Neural cell (in vitro differentiated cells): Measurements from ENCODE around the gene CLEC6A. TPM values are rescaled to one million over a fixed set of nuclear protein-coding genes. Genes with fewer than 3 reads are reported as not detected.
"Not testable (repeated sequence)": the region's sequence is repeated elsewhere in the genome, so short reads cannot be mapped to it uniquely, and the experiment has no call there.

Experiments
- H2AFZ ChIP-seq: fragments of 200-600, 300-800 bp; sonication (generic), shearing (Covaris generic); 2 replicates; pipeline ENCODE4 v1.6.0; 2014; ENCODE audit warnings: low read depth, mild to moderate bottlenecking, antibody characterized with exemption, low read length, moderate library complexity
- H3F3A ChIP-seq: fragments of 200-600 bp; shearing (Covaris generic); 2 replicates; pipeline ENCODE4 v1.6.1; 2016; ENCODE audit warnings: mild to moderate bottlenecking, moderate library complexity, mixed read lengths, antibody characterized with exemption, low read length; ENCODE audit not compliant: insufficient read depth, poor library complexity, severe bottlenecking
- H3K27ac ChIP-seq: fragments of 200-600, 300-800 bp; sonication (generic), shearing (Covaris generic); 2 replicates; pipeline ENCODE4 v1.5.1; 2014; ENCODE audit warnings: mild to moderate bottlenecking, low read length, moderate library complexity
- H3K27me3 ChIP-seq: fragments of 300-800, 200-600 bp; sonication (generic), shearing (Covaris generic); 2 replicates; pipeline ENCODE4 v1.6.0; 2014; ENCODE audit warnings: mild to moderate bottlenecking, low read depth, low read length, moderate library complexity; ENCODE audit not compliant: insufficient read depth
- H3K36me3 ChIP-seq: fragments of 300-800, 200-600 bp; sonication (generic), shearing (Covaris generic); 2 replicates; pipeline ENCODE4 v1.5.1; 2014; ENCODE audit warnings: mild to moderate bottlenecking, antibody characterized with exemption, low read length, moderate library complexity; ENCODE audit not compliant: insufficient read depth
- H3K4me2 ChIP-seq: fragments of 300-800, 200-600 bp; sonication (generic), shearing (Covaris generic); 2 replicates; pipeline ENCODE4 v1.6.0; 2014; ENCODE audit warnings: mild to moderate bottlenecking, low read length
- H3K4me3 ChIP-seq: fragments of 300-800, 200-600 bp; sonication (generic), shearing (Covaris generic); 2 replicates; pipeline ENCODE4 v1.5.1; 2014; ENCODE audit warnings: mild to moderate bottlenecking, low read length, moderate library complexity
- H3K79me2 ChIP-seq: fragments of 200-600 bp; shearing (Covaris generic); replicated peaks from 2 replicates; pipeline ENCODE4 v1.6.0; 2014; ENCODE audit warnings: mild to moderate bottlenecking, low read length, moderate library complexity; ENCODE audit not compliant: insufficient read depth
- H3K9ac ChIP-seq: fragments of 300-800, 200-600 bp; sonication (generic), shearing (Covaris generic); 2 replicates; pipeline ENCODE4 v1.6.1; 2016; ENCODE audit warnings: mild to moderate bottlenecking, low read length, mixed read lengths
- H3K9me2 ChIP-seq: fragments of 200-600 bp; shearing (Covaris generic); 2 replicates; pipeline ENCODE4 v1.6.1; 2016; ENCODE audit warnings: mild to moderate bottlenecking, low read length, mixed read lengths; ENCODE audit not compliant: insufficient read depth
- H3K9me3 ChIP-seq: fragments of 200-600, 300-800 bp; sonication (generic), shearing (Covaris generic); 2 replicates; pipeline ENCODE4 v1.6.1; 2016; ENCODE audit warnings: mild to moderate bottlenecking, mixed run types, low read length, moderate library complexity, mixed read lengths
- H4K20me1 ChIP-seq: fragments of 200-600 bp; shearing (Covaris generic); 2 replicates; pipeline ENCODE4 v1.6.1; 2016; ENCODE audit warnings: mild to moderate bottlenecking, mixed run types; ENCODE audit not compliant: insufficient read depth
- EP300 ChIP-seq: fragments of 450-650 bp; conservative IDR thresholded peaks from 2 replicates; pipeline ENCODE4 v1.6.1; 2014; ENCODE audit warnings: antibody characterized with exemption, mild to moderate bottlenecking, moderate library complexity; ENCODE audit not compliant: poor library complexity, severe bottlenecking
- EZH2 ChIP-seq: fragments of 200-600, 300-800 bp; shearing (Covaris generic), sonication (generic); IDR thresholded peaks from 2 replicates; pipeline ENCODE4 v1.6.1; 2014; ENCODE audit warnings: antibody characterized with exemption, low read length, borderline replicate concordance, mild to moderate bottlenecking; ENCODE audit not compliant: insufficient read depth, poor library complexity, severe bottlenecking
- MXI1 ChIP-seq: fragments of 450-650 bp; conservative IDR thresholded peaks from 2 replicates; pipeline ENCODE4 v1.6.1; 2014; ENCODE audit warnings: antibody characterized with exemption, mild to moderate bottlenecking; ENCODE audit not compliant: poor library complexity, severe bottlenecking
- POLR2AphosphoS5 ChIP-seq: IDR thresholded peaks from 2 replicates; pipeline ENCODE4 v1.6.1; 2012
- RAD21 ChIP-seq: fragments of 450-650 bp; conservative IDR thresholded peaks from 2 replicates; pipeline ENCODE4 v1.6.1; 2014; ENCODE audit warnings: antibody characterized with exemption, mild to moderate bottlenecking, moderate library complexity
- SMC3 ChIP-seq: fragments of 450-650 bp; conservative IDR thresholded peaks from 2 replicates; pipeline ENCODE4 v1.6.1; 2014; ENCODE audit warnings: antibody characterized with exemption, mild to moderate bottlenecking, moderate library complexity; ENCODE audit not compliant: poor library complexity
- TAF1 ChIP-seq: IDR thresholded peaks from 2 replicates; pipeline ENCODE4 v1.6.1; 2012; ENCODE audit warnings: low read depth
- polyA plus RNA-seq: library from polyadenylated mRNA; depleted of rRNA; stranded (reverse); fragments of >200 nt; gene quantifications from 2 replicates; pipeline ENCODE4 v1.2.3, GENCODE V29; 2014
- TF ChIP-seq, protein P1 (sequence below): IDR thresholded peaks from 2 replicates; pipeline ENCODE4 v1.6.1; 2012; ENCODE audit warnings: borderline replicate concordance
- TF ChIP-seq, protein P2 (sequence below): fragments of 450-650 bp; IDR thresholded peaks from 2 replicates; pipeline ENCODE4 v1.5.1; 2014; ENCODE audit warnings: antibody characterized with exemption, mild to moderate bottlenecking, moderate library complexity; ENCODE audit not compliant: poor library complexity, severe bottlenecking

The CLEC6A gene
- polyA plus RNA-seq, 1 donor from 2014 or later: not detected

DNA sequence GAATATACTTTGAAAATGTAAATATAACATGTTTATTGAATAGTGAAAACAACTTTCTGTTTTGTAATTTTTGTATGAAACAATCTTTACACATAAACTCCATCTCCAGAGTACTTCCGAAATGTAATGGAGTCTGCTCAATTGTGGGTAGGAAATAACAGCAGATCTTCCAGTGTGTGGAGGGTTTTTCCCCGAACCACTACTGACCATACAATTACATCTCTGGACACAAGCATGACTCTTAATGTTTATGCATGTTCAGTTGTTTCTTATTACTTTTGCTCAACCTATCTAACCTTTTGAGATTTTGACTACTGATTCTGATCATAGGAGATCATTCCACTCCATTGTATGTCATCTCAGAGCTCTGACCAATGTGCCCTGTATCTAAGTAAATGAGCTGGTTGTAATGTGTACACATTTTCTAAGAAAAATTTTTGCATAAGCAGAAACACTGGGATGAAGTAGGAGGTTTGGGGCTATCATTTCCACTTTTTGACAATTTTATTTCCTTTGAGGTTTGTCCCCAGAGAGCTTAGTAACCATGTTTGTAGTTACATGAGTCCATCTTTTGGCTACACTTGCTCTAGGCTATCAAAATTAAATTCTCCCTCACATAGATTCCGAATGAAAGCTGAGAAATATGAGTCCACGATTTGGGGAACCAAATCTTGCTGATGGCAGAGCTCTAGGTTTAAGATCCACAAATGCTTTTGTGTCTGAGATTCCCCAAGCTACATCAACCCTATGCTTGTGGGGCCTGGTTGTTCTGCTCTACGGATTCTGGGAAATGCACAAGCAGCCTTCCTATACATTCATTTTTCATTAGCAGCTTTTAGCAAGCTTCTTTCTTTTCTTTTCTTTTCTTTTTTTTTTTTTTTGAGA, 36.1 kb downstream of the CLEC6A start:
- no peak overlapping the region for H3K9ac ChIP-seq
- no peaks in the 10 kb centered on the region for H4K20me1 ChIP-seq
- no peaks in the 10 kb centered on the region for H3F3A ChIP-seq
- H3K9me2 ChIP-seq: no peaks in the 10 kb centered on the region
- no peak overlapping the region for H3K4me3 ChIP-seq
- no peak overlapping the region for H2AFZ ChIP-seq
- H3K79me2 ChIP-seq: no peaks in the 10 kb centered on the region
- no peak overlapping the region for H3K27ac ChIP-seq
- no peaks in the 10 kb centered on the region for H3K36me3 ChIP-seq
- H3K4me2 ChIP-seq: no peak overlapping the region
- TF ChIP-seq MXI1 (no peak), POLR2AphosphoS5 (no peak)
- H3K27me3 ChIP-seq: no peaks in the 10 kb centered on the region
- no peaks in the 10 kb centered on the region for H3K9me3 ChIP-seq

DNA sequence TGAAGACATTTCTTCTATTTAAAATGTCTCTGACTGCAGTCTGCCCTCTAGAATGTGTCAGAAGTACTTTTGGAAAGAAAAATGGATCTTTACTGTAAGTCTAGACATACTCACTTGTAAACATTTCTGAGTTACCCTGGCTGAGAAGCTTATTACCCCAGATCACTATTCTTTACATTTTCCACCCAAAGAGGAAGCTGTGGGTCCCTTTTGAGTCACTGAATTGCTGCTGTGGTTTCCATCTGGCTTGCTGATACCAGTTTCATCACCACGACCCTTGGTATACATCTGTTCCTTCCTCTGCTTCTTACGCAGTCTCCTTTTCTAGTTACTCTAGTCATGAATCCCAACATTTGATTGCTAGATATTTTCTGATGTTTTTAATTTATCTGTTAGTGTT, 37.3 kb downstream of the CLEC6A start:
- Histone ChIP-seq H3K9me3 (no peaks in the 10 kb centered on the region), H3K36me3 (no peaks in the 10 kb centered on the region), H3K79me2 (no peaks in the 10 kb centered on the region), H4K20me1 (no peaks in the 10 kb centered on the region), H3K4me2 (no peak overlapping the region), H3K4me3 (no peak overlapping the region), H3K9me2 (no peaks in the 10 kb centered on the region), H3K27ac (no peak overlapping the region), H3F3A (no peaks in the 10 kb centered on the region), H2AFZ (no peak overlapping the region), H3K9ac (no peak overlapping the region), H3K27me3 (no peaks in the 10 kb centered on the region)
- TF ChIP-seq MXI1 (no peak), RAD21 (no peak), POLR2AphosphoS5 (no peak), EP300 (no peak), SMC3 (no peak), EZH2 (no peak), TAF1 (no peak)
- TF ChIP-seq, protein P1, sequence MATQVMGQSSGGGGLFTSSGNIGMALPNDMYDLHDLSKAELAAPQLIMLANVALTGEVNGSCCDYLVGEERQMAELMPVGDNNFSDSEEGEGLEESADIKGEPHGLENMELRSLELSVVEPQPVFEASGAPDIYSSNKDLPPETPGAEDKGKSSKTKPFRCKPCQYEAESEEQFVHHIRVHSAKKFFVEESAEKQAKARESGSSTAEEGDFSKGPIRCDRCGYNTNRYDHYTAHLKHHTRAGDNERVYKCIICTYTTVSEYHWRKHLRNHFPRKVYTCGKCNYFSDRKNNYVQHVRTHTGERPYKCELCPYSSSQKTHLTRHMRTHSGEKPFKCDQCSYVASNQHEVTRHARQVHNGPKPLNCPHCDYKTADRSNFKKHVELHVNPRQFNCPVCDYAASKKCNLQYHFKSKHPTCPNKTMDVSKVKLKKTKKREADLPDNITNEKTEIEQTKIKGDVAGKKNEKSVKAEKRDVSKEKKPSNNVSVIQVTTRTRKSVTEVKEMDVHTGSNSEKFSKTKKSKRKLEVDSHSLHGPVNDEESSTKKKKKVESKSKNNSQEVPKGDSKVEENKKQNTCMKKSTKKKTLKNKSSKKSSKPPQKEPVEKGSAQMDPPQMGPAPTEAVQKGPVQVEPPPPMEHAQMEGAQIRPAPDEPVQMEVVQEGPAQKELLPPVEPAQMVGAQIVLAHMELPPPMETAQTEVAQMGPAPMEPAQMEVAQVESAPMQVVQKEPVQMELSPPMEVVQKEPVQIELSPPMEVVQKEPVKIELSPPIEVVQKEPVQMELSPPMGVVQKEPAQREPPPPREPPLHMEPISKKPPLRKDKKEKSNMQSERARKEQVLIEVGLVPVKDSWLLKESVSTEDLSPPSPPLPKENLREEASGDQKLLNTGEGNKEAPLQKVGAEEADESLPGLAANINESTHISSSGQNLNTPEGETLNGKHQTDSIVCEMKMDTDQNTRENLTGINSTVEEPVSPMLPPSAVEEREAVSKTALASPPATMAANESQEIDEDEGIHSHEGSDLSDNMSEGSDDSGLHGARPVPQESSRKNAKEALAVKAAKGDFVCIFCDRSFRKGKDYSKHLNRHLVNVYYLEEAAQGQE: no peak
- TF ChIP-seq, protein P2, sequence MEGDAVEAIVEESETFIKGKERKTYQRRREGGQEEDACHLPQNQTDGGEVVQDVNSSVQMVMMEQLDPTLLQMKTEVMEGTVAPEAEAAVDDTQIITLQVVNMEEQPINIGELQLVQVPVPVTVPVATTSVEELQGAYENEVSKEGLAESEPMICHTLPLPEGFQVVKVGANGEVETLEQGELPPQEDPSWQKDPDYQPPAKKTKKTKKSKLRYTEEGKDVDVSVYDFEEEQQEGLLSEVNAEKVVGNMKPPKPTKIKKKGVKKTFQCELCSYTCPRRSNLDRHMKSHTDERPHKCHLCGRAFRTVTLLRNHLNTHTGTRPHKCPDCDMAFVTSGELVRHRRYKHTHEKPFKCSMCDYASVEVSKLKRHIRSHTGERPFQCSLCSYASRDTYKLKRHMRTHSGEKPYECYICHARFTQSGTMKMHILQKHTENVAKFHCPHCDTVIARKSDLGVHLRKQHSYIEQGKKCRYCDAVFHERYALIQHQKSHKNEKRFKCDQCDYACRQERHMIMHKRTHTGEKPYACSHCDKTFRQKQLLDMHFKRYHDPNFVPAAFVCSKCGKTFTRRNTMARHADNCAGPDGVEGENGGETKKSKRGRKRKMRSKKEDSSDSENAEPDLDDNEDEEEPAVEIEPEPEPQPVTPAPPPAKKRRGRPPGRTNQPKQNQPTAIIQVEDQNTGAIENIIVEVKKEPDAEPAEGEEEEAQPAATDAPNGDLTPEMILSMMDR: no peak

DNA sequence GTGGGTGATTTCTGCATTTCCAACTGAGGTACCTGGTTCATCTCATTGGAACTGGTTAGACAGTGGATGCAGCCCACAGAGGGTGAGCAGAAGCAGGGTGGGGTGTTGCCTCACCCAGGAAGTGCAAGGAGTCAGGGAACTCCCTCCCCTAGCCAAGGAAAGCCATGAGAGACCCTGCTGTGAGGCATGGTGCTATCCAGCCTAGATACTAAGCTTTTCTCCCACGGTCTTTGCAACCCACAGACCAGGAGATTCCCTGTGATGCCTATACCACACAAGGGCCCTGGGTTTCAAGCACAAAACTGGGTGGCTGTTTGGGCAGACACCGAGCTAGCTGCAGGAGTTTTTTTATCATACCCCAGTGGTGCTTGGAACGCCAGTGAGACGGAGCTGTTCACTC, 39.9 kb downstream of the CLEC6A start:
- not testable (repeated sequence) for H2AFZ ChIP-seq, H3K9ac ChIP-seq

DNA sequence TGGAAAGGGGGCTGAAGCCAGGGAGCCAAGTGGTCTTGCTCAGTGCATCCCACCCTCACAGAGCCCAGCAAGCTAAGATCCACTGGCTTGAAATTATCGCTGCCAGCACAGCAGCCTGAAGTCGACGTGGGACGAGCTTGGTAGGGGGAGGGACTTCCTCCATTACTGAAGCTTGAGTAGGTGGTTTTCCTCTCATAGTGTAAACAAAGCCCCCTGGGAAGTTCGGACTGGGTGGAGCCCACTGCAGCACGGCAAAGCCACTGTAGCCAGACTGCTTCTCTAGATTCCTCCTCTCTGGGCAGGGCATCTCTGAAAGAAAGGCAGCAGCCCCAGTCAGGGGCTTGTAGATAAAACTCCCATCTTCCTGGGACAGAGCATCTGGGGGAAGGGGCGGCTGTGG, 40.3 kb downstream of the CLEC6A start:
- not testable (repeated sequence) for H4K20me1 ChIP-seq, H2AFZ ChIP-seq, H3K36me3 ChIP-seq, H3F3A ChIP-seq, H3K9me2 ChIP-seq, H3K27me3 ChIP-seq, H3K4me3 ChIP-seq, H3K9ac ChIP-seq, H3K4me2 ChIP-seq, H3K79me2 ChIP-seq, H3K9me3 ChIP-seq, H3K27ac ChIP-seq

More for the DNA sequence above, 39.9 kb downstream of the CLEC6A start:
- not testable (repeated sequence) for H3F3A ChIP-seq, H3K4me3 ChIP-seq, H3K9me2 ChIP-seq, H4K20me1 ChIP-seq, H3K36me3 ChIP-seq, H3K27me3 ChIP-seq, H3K4me2 ChIP-seq, H3K27ac ChIP-seq, H3K9me3 ChIP-seq, H3K79me2 ChIP-seq
